HepG2 (cell line): ENCODE measurements around the gene KDM2B. TPM values are rescaled to one million over a fixed set of nuclear protein-coding genes. Genes with fewer than 3 reads are reported as not detected.

ENCODE experiments used
- ATAC-seq: fragments of 200-7000 bp; cut with Tn5 transposase; 3 replicates; pipeline ENCODE4 v1.9.1; 2020; ENCODE audit warnings: mild to moderate bottlenecking, moderate library complexity
- BruUV-seq: library from RNA; stranded (reverse); fragments of 400-500 nt; replicated peaks from 2 replicates; lab custom pipeline; 2021; lab: Mats Ljungman, UMichigan
- CTCF ChIA-PET: fragments of 300-600 bp; formaldehyde crosslinking; extraction: SDS; loops from one replicate; lab custom pipeline; 2021; ENCODE audit warnings: low total read pairs, inconsistent platforms, low intra/inter-chr PET ratio; lab: Yijun Ruan, JAX
- POLR2A ChIA-PET: fragments of 350-600 bp; sonication (Branson Sonifier 250); formaldehyde crosslinking; loops from one replicate; lab custom pipeline; 2020; ENCODE audit warnings: antibody characterized with exemption, inconsistent platforms; lab: Yijun Ruan, JAX
- DNase-seq: peaks from one replicate; pipeline ENCODE4 v3.0.0-alpha.2; 2015; ENCODE audit warnings: low spot score
- FAIRE-seq: peaks from 3 replicates; lab custom pipeline; 2011; peaks lifted over from hg19 to GRCh38; lab: Jason Lieb, UNC
- H2AFZ ChIP-seq: one replicate; pipeline ENCODE4 v1.6.1; 2011; ENCODE audit warnings: low read length, inconsistent platforms
- H3K27ac ChIP-seq: fragments of 300-600 bp; 3 replicates; pipeline ENCODE4 v1.8.0; 2011; ENCODE audit warnings: mixed run types, mild to moderate bottlenecking, mixed read lengths, low read length, inconsistent platforms; ENCODE audit not compliant: insufficient read depth; ENCODE audit errors: extremely low read length
- H3K27me3 ChIP-seq, 2 experiments: fragments of 200-600 bp in 1 of 2; 2 replicates in 1 of 2; 3 replicates in 1 of 2; pipeline versions ENCODE4 v1.6.0 to v1.8.0; 2011; ENCODE audit warnings: low read length in 2 of 2, mild to moderate bottlenecking in 2 of 2, moderate library complexity in 2 of 2, inconsistent platforms in 1 of 2; ENCODE audit not compliant: insufficient read depth in 2 of 2, control insufficient read depth in 1 of 2
- H3K36me3 ChIP-seq, 2 experiments: fragments of 200-600 bp in 1 of 2; replicated peaks in 1 of 2; 2 replicates in 1 of 2; 3 replicates in 1 of 2; pipeline versions ENCODE4 v1.5.1 to v1.8.0; 2011; ENCODE audit warnings: low read length in 2 of 2, inconsistent platforms in 1 of 2; ENCODE audit not compliant: insufficient read depth in 2 of 2, control insufficient read depth in 1 of 2
- H3K4me1 ChIP-seq: 2 replicates; pipeline ENCODE4 v1.5.1; 2012; ENCODE audit warnings: low read length, inconsistent platforms; ENCODE audit not compliant: insufficient read depth
- H3K4me2 ChIP-seq: 2 replicates; pipeline ENCODE4 v1.6.0; 2011; ENCODE audit warnings: low read depth, low read length, inconsistent platforms
- H3K4me3 ChIP-seq, 3 experiments: fragments of 200-600 bp in 1 of 3; sonication (generic), shearing (Covaris generic) in 1 of 3; replicated peaks in 1 of 3; 2 replicates each; pipeline ENCODE4 v1.5.1; 2011 to 2016; ENCODE audit warnings: low read length in 3 of 3, inconsistent platforms in 2 of 3, low read depth in 2 of 3, mild to moderate bottlenecking in 2 of 3, control low read depth in 1 of 3, mixed read lengths in 1 of 3; ENCODE audit not compliant: insufficient read depth in 1 of 3
- H3K79me2 ChIP-seq: one replicate; pipeline ENCODE4 v1.6.1; 2011; ENCODE audit warnings: low read length, inconsistent platforms; ENCODE audit not compliant: insufficient read depth
- H3K9ac ChIP-seq: 2 replicates; pipeline ENCODE4 v1.6.0; 2011; ENCODE audit warnings: mild to moderate bottlenecking, low read depth, low read length, inconsistent platforms; ENCODE audit not compliant: insufficient read depth
- H3K9me3 ChIP-seq: 2 replicates; pipeline ENCODE4 v1.5.1; 2012; ENCODE audit warnings: mild to moderate bottlenecking, low read length
- H4K20me1 ChIP-seq: 2 replicates; pipeline ENCODE4 v1.6.0; 2011; ENCODE audit warnings: inconsistent platforms, mild to moderate bottlenecking, low read length, moderate library complexity; ENCODE audit not compliant: insufficient read depth
- ELF4 ChIP-seq: sonication (generic); formaldehyde crosslinking; IDR thresholded peaks from 2 replicates; pipeline ENCODE4 v1.5.0; 2020; ENCODE audit warnings: missing genetic modification reagents, mild to moderate bottlenecking, moderate library complexity, borderline replicate concordance
- FIP1L1 ChIP-seq: fragments of 200-400 bp; formaldehyde crosslinking; IDR thresholded peaks from 2 replicates; pipeline ENCODE4 v1.6.1; 2018; ENCODE audit warnings: low read depth, mild to moderate bottlenecking, low read length, moderate library complexity, borderline replicate concordance; ENCODE audit not compliant: insufficient read depth
- FOXC1 ChIP-seq: sonication (generic); formaldehyde crosslinking; IDR thresholded peaks from 2 replicates; pipeline ENCODE4 v1.8.0; 2022; ENCODE audit warnings: mild to moderate bottlenecking, missing genetic modification reagents, borderline replicate concordance
- NCOA2 ChIP-seq: sonication (generic); formaldehyde crosslinking; IDR thresholded peaks from 2 replicates; pipeline ENCODE4 v1.8.0; 2022; ENCODE audit warnings: inconsistent platforms
- NCOR1 ChIP-seq: fragments of 200-600 bp; sonication (generic); IDR thresholded peaks from 2 replicates; pipeline ENCODE4 v1.7.0; 2017; ENCODE audit warnings: antibody characterized with exemption, low read length, borderline replicate concordance
- POGZ ChIP-seq: sonication (generic); formaldehyde crosslinking; IDR thresholded peaks from 2 replicates; pipeline ENCODE4 v1.4.0; 2020; ENCODE audit warnings: mild to moderate bottlenecking, missing genetic modification reagents
- SMAD9 ChIP-seq: sonication (generic); formaldehyde crosslinking; IDR thresholded peaks from 2 replicates; pipeline ENCODE4 v1.5.1; 2020; ENCODE audit warnings: mild to moderate bottlenecking, missing genetic modification reagents
- SP4 ChIP-seq: sonication (generic); formaldehyde crosslinking; IDR thresholded peaks from 2 replicates; pipeline ENCODE4 v1.8.1; 2023; ENCODE audit warnings: mild to moderate bottlenecking, missing genetic modification reagents
- TEAD3 ChIP-seq: optimal IDR thresholded peaks from 2 replicates; pipeline ENCODE3; 2016; ENCODE audit warnings: borderline replicate concordance
- ZNF350 ChIP-seq: sonication (generic); formaldehyde crosslinking; IDR thresholded peaks from 2 replicates; pipeline ENCODE4 v1.4.0; 2020; ENCODE audit warnings: mild to moderate bottlenecking, low read depth, missing genetic modification reagents, borderline replicate concordance
- ZNF749 ChIP-seq: sonication (generic); formaldehyde crosslinking; IDR thresholded peaks from 2 replicates; pipeline ENCODE4 v1.8.0; 2022; ENCODE audit warnings: mild to moderate bottlenecking, missing genetic modification reagents, moderate library complexity, borderline replicate concordance
- ZNF792 ChIP-seq: IDR thresholded peaks from 2 replicates; pipeline ENCODE4 v1.6.1; 2016
- ZNF879 ChIP-seq: sonication (generic); formaldehyde crosslinking; IDR thresholded peaks from 2 replicates; pipeline ENCODE4 v1.8.1; 2023; ENCODE audit warnings: missing genetic modification reagents
- WGBS: methylation state at CpG from one replicate; pipeline ENCODE4 v1.1.6; 2017; ENCODE audit warnings: low lambda C conversion rate; 5-methylcytosine and 5-hydroxymethylcytosine counted together
- in situ Hi-C: cut with HindIII; loops from 2 replicates; pipeline ENCODE4 v1.10.0; 2017; ENCODE audit warnings: low pct_unique_long_range_greater_than_20kb; ENCODE audit not compliant: extremely low pct_ligation_motif_present
- intact Hi-C: fragments of 100-400 bp; cut with micrococcal nuclease; formaldehyde crosslinking; loops from one replicate; pipeline ENCODE4 v1.10.0; 2022; ENCODE audit not compliant: unreplicated experiment
- polyA plus RNA-seq, 8 experiments: library from polyadenylated mRNA; depleted of rRNA in 3 of 8; stranded (reverse) in 7 of 8; unstranded in 1 of 8; fragments of >200 nt; fragmentation: Illumina TruSeq in 4 of 8; extraction: Trizol in 4 of 8; gene quantifications; 2 replicates each; pipeline versions ENCODE4 v1.2.1 to v1.2.3, GENCODE V29; 2011 to 2016; ENCODE audit warnings: low read depth in 4 of 8, missing spikeins in 1 of 8, mixed read lengths in 1 of 8; ENCODE audit not compliant: insufficient read depth in 1 of 8
- total RNA-seq, 5 experiments: library from RNA; depleted of rRNA; stranded (reverse); fragments of >200 nt; fragmentation: Illumina TruSeq; extraction: Trizol; gene quantifications; 2 replicates each; pipeline ENCODE4 v1.2.3, GENCODE V29; 2016; ENCODE audit warnings: low read depth in 1 of 5
- TF ChIP-seq, protein P1 (sequence below): sonication (generic); formaldehyde crosslinking; conservative IDR thresholded peaks from 2 replicates; pipeline ENCODE4 v1.4.0; 2020; ENCODE audit warnings: missing genetic modification reagents
- TF ChIP-seq, protein P2 (sequence below): sonication (generic); formaldehyde crosslinking; IDR thresholded peaks from 2 replicates; pipeline ENCODE4 v1.8.0; 2022; ENCODE audit warnings: mild to moderate bottlenecking, missing genetic modification reagents, moderate library complexity
- TF ChIP-seq, protein P3 (sequence below): sonication (generic); formaldehyde crosslinking; IDR thresholded peaks from 2 replicates; pipeline ENCODE4 v1.5.1; 2020; ENCODE audit warnings: missing genetic modification reagents, mild to moderate bottlenecking, borderline replicate concordance

KDM2B gene
- total and polyA plus RNA-seq, 2 of the 13 experiments (the other 11 are each of a cell fraction or from before 2014, with no cell fraction given), result 17.5 to 26.1 TPM

DNA sequence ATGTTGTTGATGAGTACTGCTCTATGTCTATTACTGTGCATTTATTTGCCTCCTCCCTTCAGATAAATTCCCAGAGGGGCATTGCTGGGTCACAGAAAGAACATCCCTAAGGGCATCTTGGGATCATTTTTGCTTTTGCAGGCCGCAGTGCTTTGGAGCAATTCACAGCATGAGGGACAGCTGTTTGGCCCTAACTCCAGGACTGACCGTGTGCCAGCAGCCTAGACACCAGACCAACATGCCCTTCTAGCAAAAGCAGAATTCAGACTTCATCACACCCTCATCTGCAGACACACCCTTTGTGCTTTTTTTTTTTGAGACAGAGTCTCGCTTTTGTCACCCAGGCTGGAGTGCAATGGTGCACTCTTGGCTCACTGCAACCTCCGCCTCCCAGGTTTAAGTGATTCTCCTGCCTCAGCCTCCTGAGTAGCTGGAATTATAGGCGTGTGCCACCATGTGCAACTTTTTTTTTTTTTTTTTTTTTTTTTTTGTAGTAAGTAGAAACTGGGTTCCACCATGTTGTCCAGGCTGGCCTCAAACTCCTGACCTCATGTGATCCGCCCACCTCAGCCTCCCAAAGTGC is 149.9 kb downstream of the KDM2B start:
- in situ Hi-C loops, result no loop called here
- Histone ChIP-seq H3K9me3 (no peaks in the 10 kb centered on the region), H3K27me3 (no peaks in the 10 kb centered on the region), H3K27ac (no peak overlapping the region), H3K4me2 (no peak overlapping the region), H2AFZ (no peak overlapping the region)
- POLR2A ChIA-PET, result no interaction called here
- FAIRE-seq, result no peak
- ATAC-seq, result no peak
- no TSS peak for BruUV-seq
- no peak for DNase-seq
- TF ChIP-seq ZNF350 (CRISPR knock-in tag), result no peak
- no peak for TF ChIP-seq POGZ (CRISPR knock-in tag)
- no peak for TF ChIP-seq ZNF879 (CRISPR knock-in tag)
- no peak for TF ChIP-seq SMAD9
- TF ChIP-seq, protein P1, sequence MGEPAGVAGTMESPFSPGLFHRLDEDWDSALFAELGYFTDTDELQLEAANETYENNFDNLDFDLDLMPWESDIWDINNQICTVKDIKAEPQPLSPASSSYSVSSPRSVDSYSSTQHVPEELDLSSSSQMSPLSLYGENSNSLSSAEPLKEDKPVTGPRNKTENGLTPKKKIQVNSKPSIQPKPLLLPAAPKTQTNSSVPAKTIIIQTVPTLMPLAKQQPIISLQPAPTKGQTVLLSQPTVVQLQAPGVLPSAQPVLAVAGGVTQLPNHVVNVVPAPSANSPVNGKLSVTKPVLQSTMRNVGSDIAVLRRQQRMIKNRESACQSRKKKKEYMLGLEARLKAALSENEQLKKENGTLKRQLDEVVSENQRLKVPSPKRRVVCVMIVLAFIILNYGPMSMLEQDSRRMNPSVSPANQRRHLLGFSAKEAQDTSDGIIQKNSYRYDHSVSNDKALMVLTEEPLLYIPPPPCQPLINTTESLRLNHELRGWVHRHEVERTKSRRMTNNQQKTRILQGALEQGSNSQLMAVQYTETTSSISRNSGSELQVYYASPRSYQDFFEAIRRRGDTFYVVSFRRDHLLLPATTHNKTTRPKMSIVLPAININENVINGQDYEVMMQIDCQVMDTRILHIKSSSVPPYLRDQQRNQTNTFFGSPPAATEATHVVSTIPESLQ (CRISPR knock-in tag), result no peak
- TF ChIP-seq ZNF792 (CRISPR knock-in tag), result no peak
- TF ChIP-seq SP4 (CRISPR knock-in tag), result no peak
- TF ChIP-seq NCOR1, result no peak
- TF ChIP-seq, protein P2, sequence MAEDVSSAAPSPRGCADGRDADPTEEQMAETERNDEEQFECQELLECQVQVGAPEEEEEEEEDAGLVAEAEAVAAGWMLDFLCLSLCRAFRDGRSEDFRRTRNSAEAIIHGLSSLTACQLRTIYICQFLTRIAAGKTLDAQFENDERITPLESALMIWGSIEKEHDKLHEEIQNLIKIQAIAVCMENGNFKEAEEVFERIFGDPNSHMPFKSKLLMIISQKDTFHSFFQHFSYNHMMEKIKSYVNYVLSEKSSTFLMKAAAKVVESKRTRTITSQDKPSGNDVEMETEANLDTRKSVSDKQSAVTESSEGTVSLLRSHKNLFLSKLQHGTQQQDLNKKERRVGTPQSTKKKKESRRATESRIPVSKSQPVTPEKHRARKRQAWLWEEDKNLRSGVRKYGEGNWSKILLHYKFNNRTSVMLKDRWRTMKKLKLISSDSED (CRISPR knock-in tag), result no peak
- TF ChIP-seq, protein P3, sequence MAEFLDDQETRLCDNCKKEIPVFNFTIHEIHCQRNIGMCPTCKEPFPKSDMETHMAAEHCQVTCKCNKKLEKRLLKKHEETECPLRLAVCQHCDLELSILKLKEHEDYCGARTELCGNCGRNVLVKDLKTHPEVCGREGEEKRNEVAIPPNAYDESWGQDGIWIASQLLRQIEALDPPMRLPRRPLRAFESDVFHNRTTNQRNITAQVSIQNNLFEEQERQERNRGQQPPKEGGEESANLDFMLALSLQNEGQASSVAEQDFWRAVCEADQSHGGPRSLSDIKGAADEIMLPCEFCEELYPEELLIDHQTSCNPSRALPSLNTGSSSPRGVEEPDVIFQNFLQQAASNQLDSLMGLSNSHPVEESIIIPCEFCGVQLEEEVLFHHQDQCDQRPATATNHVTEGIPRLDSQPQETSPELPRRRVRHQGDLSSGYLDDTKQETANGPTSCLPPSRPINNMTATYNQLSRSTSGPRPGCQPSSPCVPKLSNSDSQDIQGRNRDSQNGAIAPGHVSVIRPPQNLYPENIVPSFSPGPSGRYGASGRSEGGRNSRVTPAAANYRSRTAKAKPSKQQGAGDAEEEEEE (CRISPR knock-in tag), result no peak
- TF ChIP-seq NCOA2 (CRISPR knock-in tag), result no peak
- no peak for TF ChIP-seq ZNF749 (CRISPR knock-in tag)
- no peak for TF ChIP-seq ELF4 (CRISPR knock-in tag)
- TF ChIP-seq TEAD3 (CRISPR knock-in tag), result no peak
- no peak for TF ChIP-seq FIP1L1
- no peak for TF ChIP-seq FOXC1 (CRISPR knock-in tag)
- TF ChIP-seq, all 625 proteins: peak for 0
- intact Hi-C loops, result no loop called here
- Histone ChIP-seq H4K20me1 (no peaks in the 10 kb centered on the region), H3K79me2 (no peaks in the 10 kb centered on the region), H3K9ac (no peak overlapping the region), H3K36me3 (peaks cover 35 to 71% of the 10 kb centered on the region in 2 experiments), H3K4me1 (no peaks in the 10 kb centered on the region), H3K4me3 (no peak overlapping the region)
- WGBS, result 100% methylated on average over 6 of the region's 6 CpGs
- CTCF ChIA-PET, result no interaction called here
